ENCODE measurements around the gene JPH3. TPM values are rescaled to one million over a fixed set of nuclear protein-coding genes. Genes with fewer than 3 reads are reported as not detected.
A peak's percentile ranks its signal among the peaks of the same experiment; 100 is the strongest.

JPH3 gene
- total RNA-seq, 1 donor from 2014 or later: not detected

DNA sequence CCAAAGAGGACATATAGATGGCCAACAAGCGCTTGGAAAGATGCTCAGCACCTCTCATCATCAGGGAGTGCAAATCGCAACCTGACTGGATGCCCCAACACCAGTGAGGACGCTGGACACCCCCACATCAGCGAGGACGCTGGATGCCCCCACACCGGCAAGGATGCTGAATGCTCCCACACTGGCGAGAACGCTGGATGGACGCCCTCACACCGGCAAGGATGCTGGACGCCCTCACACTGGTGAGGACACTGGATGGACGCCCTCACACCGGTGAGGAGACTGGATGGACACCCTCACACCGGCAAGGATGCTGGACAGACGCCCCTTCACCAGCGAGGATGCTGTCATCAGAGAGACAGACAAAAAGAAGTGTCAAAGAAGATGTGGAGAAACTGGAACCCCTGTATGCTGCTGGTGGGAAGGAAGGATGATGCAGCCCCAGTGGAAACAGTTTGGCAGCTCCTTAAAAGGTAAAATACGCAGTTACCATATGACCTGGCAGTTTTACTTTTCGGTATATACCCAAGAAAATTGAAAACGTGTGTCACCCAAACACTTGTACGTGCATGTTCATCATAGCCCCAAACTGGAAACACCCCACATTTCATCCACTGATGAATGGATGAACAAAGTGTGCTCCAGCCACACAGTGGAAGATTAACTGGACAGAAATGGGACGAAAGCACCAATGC, 10.1 kb upstream of the JPH3 start:
- DNase-seq (ENCODE audit: missing footprints) (peak; percentile 37), ATAC-seq (no peak)
- intact Hi-C loops (cut with DNase I): no loop called here

DNA sequence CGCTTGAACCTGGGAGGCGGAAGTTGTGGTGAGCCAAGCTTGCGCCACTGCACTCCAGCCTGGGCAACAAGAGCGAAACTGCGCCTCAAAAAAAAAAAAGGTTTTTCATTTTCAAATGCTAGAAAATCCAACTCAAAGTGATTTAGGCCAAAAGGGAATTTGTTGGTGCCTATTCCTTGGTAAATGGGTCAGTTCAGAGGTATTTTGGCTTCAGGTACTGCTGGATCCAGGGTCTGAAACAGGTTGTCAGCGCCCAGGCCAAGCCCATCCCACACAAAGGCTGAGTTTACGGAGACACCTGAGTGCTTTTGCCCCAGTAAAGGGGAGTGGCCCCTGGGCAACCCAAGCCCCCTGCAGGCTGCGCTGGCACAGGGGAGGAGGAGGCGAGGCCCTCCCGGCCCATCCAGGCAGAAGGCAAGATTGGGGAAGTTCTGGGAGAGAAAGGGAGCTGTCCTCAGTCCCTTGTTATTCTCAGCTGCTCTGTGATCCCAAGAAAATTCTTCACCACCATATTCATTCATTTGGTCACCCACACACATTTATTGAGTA, 8.5 kb upstream of the JPH3 start:
- no peak for DNase-seq (ENCODE audit: missing footprints)
- ATAC-seq: no peak
- intact Hi-C loops (cut with DNase I): no loop called here

DNA sequence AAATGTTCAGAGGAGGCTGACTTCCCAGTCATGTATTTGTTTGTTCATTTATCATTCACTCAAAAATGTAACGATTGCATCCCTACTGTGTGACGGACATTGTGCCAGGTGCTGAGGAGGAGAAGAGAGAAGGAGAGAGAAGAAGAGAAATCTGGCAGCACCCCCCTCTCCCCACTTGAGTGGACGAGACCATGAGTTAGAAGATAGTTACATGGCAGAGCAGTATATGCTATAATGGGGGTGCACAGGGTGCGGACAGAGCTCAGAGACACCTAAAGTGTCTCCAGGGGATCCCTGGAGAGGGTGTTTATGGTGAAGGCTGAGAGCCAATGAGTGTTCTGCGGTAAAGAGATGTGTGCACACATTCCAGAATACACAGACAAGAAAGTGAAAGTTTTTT, 6.6 kb upstream of the JPH3 start:
- no peak for DNase-seq (ENCODE audit: missing footprints)
- intact Hi-C loops (cut with DNase I): no loop called here
- no peak for ATAC-seq

- ATAC-seq (no peak), DNase-seq (ENCODE audit: missing footprints) (no peak)
- intact Hi-C loops (cut with DNase I): no loop called here
These were observed 4.9 kb upstream of the JPH3 start for GRCh38 chr16:87597324-87597830.

DNA sequence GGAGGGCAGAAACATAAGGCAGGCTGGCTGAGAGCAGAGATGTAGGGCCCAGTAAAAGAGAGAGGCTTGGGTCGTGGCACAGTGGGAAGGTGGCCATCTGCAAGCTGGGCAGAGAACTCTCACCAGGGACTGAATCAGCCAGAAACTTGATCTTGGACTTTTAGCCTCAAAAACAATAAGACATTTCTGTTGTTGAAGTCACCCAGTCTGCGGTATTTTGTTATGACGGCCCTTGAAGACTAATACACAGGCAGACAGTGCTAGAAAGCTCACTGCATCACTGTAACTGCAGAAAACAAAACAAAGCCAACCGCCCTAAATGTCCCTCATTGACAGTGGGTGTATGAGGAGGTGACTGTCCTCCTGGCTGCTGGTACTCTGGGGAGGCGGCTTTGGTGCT, 3.9 kb upstream of the JPH3 start:
- no peak for DNase-seq (ENCODE audit: missing footprints)
- no peak for ATAC-seq
- intact Hi-C loops (cut with DNase I): no loop called here

- intact Hi-C loops (cut with DNase I): no loop called here
- no peak for DNase-seq (ENCODE audit: missing footprints)
- ATAC-seq: no peak
These were observed 2.1 kb upstream of the JPH3 start for GRCh38 chr16:87600246-87600645.

DNA sequence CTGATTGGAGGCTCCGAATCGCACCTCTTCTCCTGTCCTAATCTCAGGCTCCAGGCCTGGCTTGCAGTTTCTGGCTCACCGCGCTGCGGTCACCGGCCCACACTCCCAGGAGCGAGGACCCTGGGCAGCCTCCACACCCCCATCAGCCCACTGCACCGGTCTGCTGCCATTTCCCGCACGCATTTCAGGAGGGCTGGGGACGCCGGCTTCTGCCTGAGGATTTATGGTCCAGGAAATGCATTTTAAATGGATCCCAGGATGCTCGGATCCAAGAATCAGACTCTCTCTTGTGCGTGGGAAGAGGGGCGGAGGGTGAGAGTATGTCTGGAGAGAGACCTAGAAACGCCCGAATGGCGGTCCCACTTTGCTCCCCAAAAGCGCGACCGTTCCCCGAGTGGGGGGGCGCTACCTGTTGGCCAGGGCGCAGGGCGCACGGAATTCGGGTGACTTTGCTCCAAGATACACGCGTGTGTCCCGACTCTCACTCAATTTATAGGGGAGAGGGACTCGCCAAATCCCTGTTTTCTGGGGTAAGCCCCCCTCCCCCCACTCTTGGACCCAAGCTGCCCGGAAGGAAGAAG, 817 bp upstream of the JPH3 start:
- DNase-seq (ENCODE audit: missing footprints) (peak; percentile 57), ATAC-seq (no peak)
- intact Hi-C loops (cut with DNase I): no loop called here

DNA sequence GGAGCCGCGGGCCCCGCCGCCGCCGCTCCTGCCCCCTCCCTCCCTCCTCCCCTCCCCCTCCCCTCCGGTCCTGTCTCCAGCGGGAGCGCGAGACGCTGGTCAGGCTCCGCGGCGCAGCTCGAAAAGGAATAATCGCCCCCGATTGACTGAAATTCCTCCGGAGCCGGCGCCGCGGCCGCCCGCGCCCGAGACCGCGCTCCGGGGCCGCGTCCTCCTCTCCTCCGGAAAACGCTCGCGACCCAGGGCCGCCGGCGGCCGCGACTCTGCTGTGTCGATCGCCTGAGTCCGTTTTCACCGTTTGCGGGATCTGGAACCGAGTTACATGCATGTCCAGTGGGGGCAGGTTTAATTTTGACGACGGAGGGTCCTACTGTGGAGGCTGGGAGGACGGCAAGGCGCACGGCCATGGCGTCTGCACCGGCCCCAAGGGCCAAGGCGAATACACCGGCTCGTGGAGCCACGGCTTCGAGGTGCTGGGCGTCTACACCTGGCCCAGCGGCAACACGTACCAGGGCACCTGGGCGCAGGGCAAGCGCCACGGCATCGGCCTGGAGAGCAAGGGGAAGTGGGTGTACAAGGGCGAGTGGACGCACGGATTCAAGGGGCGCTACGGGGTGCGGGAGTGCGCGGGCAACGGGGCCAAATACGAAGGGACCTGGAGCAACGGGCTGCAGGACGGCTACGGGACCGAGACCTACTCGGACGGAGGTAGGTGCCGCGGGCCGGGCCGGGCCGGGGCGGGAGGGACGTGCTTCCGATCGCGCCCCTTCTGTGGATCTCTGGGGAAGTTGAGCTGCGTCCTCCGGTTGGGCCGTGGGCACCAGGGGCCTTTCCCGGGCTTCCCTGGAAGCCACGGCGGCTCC, 744 bp downstream of the JPH3 start:
- DNase-seq (ENCODE audit: missing footprints) (peak; percentile 50), ATAC-seq (no peak)
- intact Hi-C loops (cut with DNase I): no loop called here

DNA sequence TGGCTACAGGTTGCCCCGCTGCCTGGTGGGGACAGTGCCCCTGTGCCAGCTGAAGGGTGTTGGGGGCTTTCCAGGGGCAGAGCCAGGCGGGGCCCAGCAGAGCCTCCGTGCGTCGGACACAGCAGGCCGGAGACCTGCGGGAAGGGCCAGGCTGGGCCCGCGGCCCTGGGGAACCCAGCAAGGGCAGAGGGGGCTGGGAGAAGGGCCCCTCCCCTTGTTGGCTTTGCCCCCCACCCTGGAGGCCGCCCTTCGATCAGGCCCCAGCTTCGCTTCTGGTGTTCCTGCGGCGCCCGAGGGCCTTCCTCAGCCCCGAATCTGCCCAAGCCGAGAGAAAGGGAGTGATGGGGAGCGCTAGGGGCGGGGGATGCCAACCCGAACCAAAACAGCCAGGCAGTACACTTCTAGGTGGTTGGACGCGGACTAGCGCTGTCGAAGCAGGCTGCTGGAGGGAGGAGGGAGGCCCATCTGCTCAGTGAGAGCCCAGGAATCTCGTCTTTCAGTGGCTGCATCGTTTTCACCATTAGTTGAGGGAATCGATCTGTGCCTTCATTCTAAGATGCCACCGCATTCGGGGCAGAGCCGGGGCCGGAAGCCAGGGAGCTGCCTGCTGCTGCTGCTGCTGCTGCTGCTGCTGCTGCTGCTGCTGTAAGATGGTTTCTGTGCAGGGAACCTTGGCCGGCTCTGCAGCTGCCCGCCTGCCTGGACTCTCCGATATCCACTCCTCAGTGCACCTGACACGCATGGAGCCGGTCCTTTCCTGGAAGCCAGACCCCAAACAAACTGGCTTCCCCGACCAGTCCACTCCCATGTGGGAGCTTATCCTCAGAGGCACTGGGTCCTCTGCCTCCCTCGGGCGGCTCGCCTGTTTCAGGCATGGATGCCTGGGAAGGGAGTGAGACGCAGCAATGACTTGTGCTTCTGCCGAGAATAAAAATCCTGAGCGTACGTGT, 1.7 kb downstream of the JPH3 start:
- DNase-seq (ENCODE audit: missing footprints): no peak
- no peak for ATAC-seq
- intact Hi-C loops (cut with DNase I): no loop called here

DNA sequence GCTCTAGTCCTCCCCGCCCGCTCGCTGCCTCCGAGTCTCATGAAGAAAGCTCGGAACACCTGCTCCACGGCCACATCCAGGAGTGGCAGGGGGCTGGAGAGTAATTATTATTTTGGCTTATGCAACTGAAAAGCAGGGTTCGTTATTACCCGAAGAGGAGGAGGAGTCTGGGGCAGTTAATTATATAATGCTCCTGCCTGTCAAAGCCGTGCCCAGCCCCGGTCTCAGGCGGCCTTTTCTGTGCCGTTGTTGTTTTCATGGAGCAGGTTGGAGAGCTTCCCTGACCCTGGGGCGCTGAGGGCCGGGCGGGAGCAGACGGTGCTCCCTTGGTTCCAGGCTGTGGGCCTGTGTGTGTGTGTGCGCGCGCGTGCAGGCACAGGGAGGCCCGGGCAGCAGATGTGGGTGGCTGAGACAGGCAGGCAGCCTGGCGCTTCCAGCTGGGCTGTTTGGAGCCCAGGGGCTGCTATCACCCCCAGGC, 2.4 kb downstream of the JPH3 start:
- peak; percentile 32 for DNase-seq (ENCODE audit: missing footprints)
- ATAC-seq: no peak
- intact Hi-C loops (cut with DNase I): no loop called here

DNA sequence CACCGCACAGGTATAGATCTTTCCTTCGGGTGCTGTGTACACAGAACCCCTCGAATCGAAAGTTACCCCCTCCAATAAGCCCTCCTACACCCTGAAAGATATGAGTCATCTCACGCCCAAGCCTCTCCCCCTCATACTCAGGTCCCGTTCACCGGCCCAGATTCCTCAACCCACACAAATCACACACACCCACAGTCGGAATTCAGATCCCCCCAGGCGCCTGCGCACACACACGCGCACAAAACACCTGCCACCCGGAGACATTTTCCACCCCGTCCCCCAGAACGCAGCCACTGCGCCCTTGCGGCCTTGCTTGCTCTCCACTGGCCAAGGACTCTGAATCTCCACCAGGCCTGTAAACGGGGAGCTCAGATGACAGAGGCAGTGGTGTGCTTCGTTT, 4.9 kb downstream of the JPH3 start:
- no peak for ATAC-seq
- intact Hi-C loops (cut with DNase I): no loop called here
- no peak for DNase-seq (ENCODE audit: missing footprints)

GRCh38 chr16:87607871-87608270, 5.6 kb downstream of the JPH3 start:
- peak; percentile 22 for DNase-seq (ENCODE audit: missing footprints)
- no peak for ATAC-seq

DNA sequence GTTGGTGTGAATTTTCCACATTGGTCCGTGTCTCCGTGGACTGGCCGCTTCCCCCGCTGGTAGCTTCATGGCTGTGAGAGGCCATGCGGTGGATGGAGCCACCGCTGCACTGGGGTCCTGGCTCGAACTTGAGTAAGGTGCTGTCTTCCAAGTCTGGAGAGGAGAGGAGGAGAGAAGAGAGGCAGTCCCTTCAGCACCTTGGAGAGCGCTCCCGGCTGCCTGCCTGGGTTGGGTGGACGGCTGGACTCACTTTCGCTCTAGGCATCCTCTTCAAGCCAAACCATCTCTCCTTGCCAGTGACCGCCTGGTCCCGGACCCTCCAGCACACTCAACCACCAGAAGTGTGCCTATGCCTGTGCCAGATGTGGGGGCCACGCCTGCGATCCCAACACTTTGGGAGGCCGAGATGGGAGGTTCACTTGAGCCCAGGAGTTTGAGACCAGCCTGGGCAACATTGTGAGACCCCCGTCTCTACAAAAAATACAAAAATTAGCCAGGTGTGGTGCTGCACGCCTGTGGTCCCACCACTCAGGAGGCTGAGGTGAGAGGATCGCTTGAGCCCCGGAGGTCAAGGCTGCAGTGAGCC, 6.2 kb downstream of the JPH3 start:
- intact Hi-C loops (cut with DNase I): no loop called here
- peak; percentile 76 for DNase-seq (ENCODE audit: missing footprints)
- ATAC-seq: peak; percentile 31

More at GRCh38 chr16:87607871-87608270, 5.6 kb downstream of the JPH3 start:
- intact Hi-C loops (cut with DNase I): no loop called here

- intact Hi-C loops (cut with DNase I): no loop called here
- ATAC-seq (no peak), DNase-seq (ENCODE audit: missing footprints) (peak; percentile 46)
These were observed 7.7 kb downstream of the JPH3 start for GRCh38 chr16:87610026-87610425.

DNA sequence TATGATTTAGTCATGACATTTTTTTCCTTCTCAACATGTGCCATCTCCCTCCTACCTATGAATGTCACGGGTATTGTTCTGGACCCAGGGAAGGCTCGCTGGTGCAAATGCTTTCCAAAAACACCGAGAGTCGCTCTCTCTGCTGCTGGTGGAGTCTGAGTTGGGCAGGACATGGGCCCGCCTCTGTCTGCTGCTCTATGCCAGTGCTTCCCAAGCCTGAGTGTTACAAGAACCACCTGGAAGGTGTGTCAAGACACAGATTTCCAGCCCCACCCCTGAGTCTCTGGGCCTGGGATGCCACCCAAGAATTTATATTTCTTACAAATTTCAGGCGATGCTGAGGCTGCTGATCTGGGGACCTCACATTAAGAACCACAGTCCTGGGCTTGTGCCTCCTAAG, 9.1 kb downstream of the JPH3 start:
- no peak for ATAC-seq
- intact Hi-C loops (cut with DNase I): no loop called here

DNA sequence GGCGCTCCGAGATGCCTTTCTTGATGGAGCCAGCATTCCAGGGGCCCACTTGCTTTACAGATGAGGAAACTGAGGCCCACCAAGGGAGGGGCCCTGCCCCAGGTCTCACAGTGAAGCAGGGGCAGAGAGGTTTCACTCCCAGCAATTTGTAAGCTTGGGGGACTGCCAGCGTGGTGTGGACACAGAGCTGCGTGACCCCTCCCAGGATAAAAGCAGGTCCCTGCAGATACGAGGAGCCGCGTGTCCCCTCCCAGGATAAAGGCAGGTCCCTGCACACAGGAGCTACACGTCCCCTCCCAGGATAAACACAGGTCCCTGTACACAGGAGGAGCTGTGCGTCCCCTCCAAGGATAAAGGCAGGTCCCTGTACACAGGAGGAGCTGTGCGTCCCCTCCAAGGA, 11.7 kb downstream of the JPH3 start:
- intact Hi-C loops (cut with DNase I): no loop called here
- DNase-seq (ENCODE audit: missing footprints) (peak; percentile 18), ATAC-seq (no peak)

More for the DNA sequence above, 9.1 kb downstream of the JPH3 start:
- no peak for DNase-seq (ENCODE audit: missing footprints)

DNA sequence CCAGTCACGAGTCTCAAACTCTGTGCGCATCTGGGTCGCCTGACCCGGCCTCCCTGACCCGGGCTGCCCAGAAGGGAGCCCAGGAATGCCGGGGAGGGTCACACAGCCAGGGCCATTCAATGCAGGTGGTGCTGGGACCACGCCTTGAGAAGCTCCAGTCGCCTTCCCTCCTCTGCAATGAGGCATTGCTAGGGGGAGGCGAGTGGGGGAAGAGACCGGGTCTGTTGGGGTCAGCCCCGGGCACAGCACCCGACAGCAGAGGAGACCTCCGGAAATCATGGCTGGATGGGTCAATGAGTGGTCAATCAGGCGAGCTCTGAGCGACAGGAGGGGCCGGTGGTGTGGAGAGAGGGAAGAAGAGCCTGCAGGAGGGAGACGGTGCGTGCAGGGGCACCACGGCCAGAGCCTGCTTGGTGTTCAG, 13.3 kb downstream of the JPH3 start:
- intact Hi-C loops (cut with DNase I): no loop called here
- DNase-seq (ENCODE audit: missing footprints) (peak; percentile 23), ATAC-seq (no peak)

DNA sequence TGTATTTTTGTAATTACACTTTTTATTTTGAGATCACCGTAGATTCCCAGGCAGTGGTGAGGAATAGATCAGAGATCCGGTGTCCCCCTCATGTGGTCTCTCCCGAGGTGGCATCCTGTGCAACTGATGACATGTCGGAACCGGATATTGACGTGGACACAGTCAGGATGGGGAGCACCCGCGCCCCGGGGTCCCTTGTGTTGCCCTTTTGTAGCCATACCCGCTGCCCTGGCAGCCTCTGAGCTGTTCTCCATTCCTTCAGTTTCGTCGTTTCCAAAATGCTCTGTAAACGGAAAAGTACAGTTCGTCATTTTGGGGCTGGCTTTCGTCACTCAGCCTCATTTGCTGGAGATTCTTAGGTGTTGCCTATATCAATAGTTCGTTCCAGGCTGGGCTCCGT, 14.2 kb downstream of the JPH3 start:
- intact Hi-C loops (cut with DNase I): no loop called here
- DNase-seq (ENCODE audit: missing footprints) (peak; percentile 21), ATAC-seq (no peak)
